WTC11 (cell line): ENCODE data around the gene RAPGEF5. TPM values are rescaled to one million over a fixed set of nuclear protein-coding genes. Genes with fewer than 3 reads are reported as not detected.

Experiments used
- ATAC-seq: fragments of 200-7000 bp; cut with Tn5 transposase; 2 replicates; pipeline ENCODE4 v1.10.0; 2021; ENCODE audit warnings: mild to moderate bottlenecking, moderate library complexity
- CTCF ChIA-PET: fragments of 300-600 bp; sonication (Branson Sonifier 250); formaldehyde crosslinking; loops from one replicate; lab custom pipeline; 2021; ENCODE audit warnings: antibody characterized with exemption; lab: Charles Lee
- POLR2A ChIA-PET: fragments of 350-600 bp; sonication (Branson Sonifier 250); formaldehyde crosslinking; loops from one replicate; lab custom pipeline; 2021; ENCODE audit warnings: antibody characterized with exemption; lab: Charles Lee
- DNase-seq: peaks from one replicate; pipeline ENCODE4 v3.0.0; 2021; ENCODE audit warnings: low spot score
- H3K27ac Mint-ChIP-seq: 2 replicates; pipeline ENCODE4 v1.8.0; 2021; ENCODE audit warnings: mixed read lengths
- H3K27me3 Mint-ChIP-seq: 2 replicates; pipeline ENCODE4 v1.8.0; 2021; ENCODE audit warnings: low read depth, mild to moderate bottlenecking, moderate library complexity, mixed read lengths
- H3K36me3 Mint-ChIP-seq: 2 replicates; pipeline ENCODE4 v1.8.0; 2021; ENCODE audit warnings: mixed read lengths
- H3K4me1 Mint-ChIP-seq: 2 replicates; pipeline ENCODE4 v1.8.0; 2022; ENCODE audit warnings: mixed read lengths
- H3K4me3 Mint-ChIP-seq: 2 replicates; pipeline ENCODE4 v1.8.0; 2021; ENCODE audit warnings: mild to moderate bottlenecking, moderate library complexity, mixed read lengths
- H3K9me3 Mint-ChIP-seq: 2 replicates; pipeline ENCODE4 v1.8.0; 2021; ENCODE audit warnings: mixed read lengths
- ELF4 ChIP-seq: sonication (generic); formaldehyde crosslinking; IDR thresholded peaks from 2 replicates; pipeline ENCODE4 v1.8.1; 2022; ENCODE audit warnings: low read depth, mild to moderate bottlenecking, moderate library complexity, missing genetic modification reagents
- ESRRA ChIP-seq: sonication (generic); formaldehyde crosslinking; IDR thresholded peaks from 2 replicates; pipeline ENCODE4 v1.8.1; 2022; ENCODE audit warnings: mild to moderate bottlenecking, missing genetic modification reagents, borderline replicate concordance
- FOXJ3 ChIP-seq: sonication (generic); formaldehyde crosslinking; IDR thresholded peaks from 2 replicates; pipeline ENCODE4 v1.9.0; 2021; ENCODE audit warnings: missing genetic modification reagents, mild to moderate bottlenecking, borderline replicate concordance
- FOXP1 ChIP-seq: sonication (generic); formaldehyde crosslinking; IDR thresholded peaks from 2 replicates; pipeline ENCODE4 v1.8.0; 2022; ENCODE audit warnings: missing genetic modification reagents, mild to moderate bottlenecking, moderate library complexity, borderline replicate concordance
- MLX ChIP-seq: sonication (generic); formaldehyde crosslinking; IDR thresholded peaks from 2 replicates; pipeline ENCODE4 v1.8.1; 2023; ENCODE audit warnings: mild to moderate bottlenecking, missing genetic modification reagents, moderate library complexity
- NR1H2 ChIP-seq: sonication (generic); formaldehyde crosslinking; IDR thresholded peaks from 2 replicates; pipeline ENCODE4 v1.9.0; 2021; ENCODE audit warnings: mild to moderate bottlenecking, moderate library complexity, missing genetic modification reagents
- PRDM15 ChIP-seq: sonication (generic); formaldehyde crosslinking; IDR thresholded peaks from 2 replicates; pipeline ENCODE4 v1.8.0; 2022; ENCODE audit warnings: missing genetic modification reagents
- ZNF121 ChIP-seq: sonication (generic); formaldehyde crosslinking; IDR thresholded peaks from 2 replicates; pipeline ENCODE4 v1.8.0; 2023; ENCODE audit warnings: missing genetic modification reagents
- ZNF281 ChIP-seq: sonication (generic); formaldehyde crosslinking; IDR thresholded peaks from 2 replicates; pipeline ENCODE4 v1.8.0; 2023; ENCODE audit warnings: mild to moderate bottlenecking, missing genetic modification reagents
- ZNF416 ChIP-seq: fragments of 250-450 bp; sonication (Bioruptor Pico); IDR thresholded peaks from 2 replicates; pipeline ENCODE4 v1.9.0; 2021; ENCODE audit warnings: mild to moderate bottlenecking, inconsistent platforms
- total RNA-seq: library from RNA; stranded (reverse); gene quantifications from 3 replicates; pipeline ENCODE4 v1.2.3, GENCODE V29; 2021
- TF ChIP-seq, protein P1 (sequence below): sonication (generic); formaldehyde crosslinking; IDR thresholded peaks from 2 replicates; pipeline ENCODE4 v1.8.0; 2023; ENCODE audit warnings: missing genetic modification reagents
- TF ChIP-seq, protein P2 (sequence below): sonication (generic); formaldehyde crosslinking; IDR thresholded peaks from 2 replicates; pipeline ENCODE4 v1.8.1; 2022; ENCODE audit warnings: missing genetic modification reagents, borderline replicate concordance
- TF ChIP-seq, protein P3 (sequence below): sonication (generic); formaldehyde crosslinking; IDR thresholded peaks from 2 replicates; pipeline ENCODE4 v1.8.0; 2023; ENCODE audit warnings: missing genetic modification reagents, mild to moderate bottlenecking, borderline replicate concordance
- TF ChIP-seq, protein P4 (sequence below): sonication (generic); formaldehyde crosslinking; IDR thresholded peaks from 2 replicates; pipeline ENCODE4 v1.8.1; 2022; ENCODE audit warnings: mild to moderate bottlenecking, missing genetic modification reagents, moderate library complexity, borderline replicate concordance

RAPGEF5 gene
- total RNA-seq, 1 experiment from 2014 or later = 12.3 TPM

GRCh38 chr7:22356010-22356691 is 803 bp downstream of the RAPGEF5 start:
- peak; percentile 31 for DNase-seq
- peak; percentile 29 for ATAC-seq
- H3K27me3 Mint-ChIP-seq = peaks cover 29% of the 10 kb centered on the region
- ChIA-PET POLR2A (interaction anchor here (0.7 to 1.0 kb wide), 2 partner anchors 75 to 224 kb away, joined by 4 read pairs; no protein-coding TSS in a partner anchor), CTCF (interaction anchor here (0.6 to 1.4 kb wide), 7 partner anchors 8 to 272 kb away, joined by 3 to 14 read pairs (median 3); no protein-coding TSS in a partner anchor)
- H3K4me1 Mint-ChIP-seq = peaks cover 20% of the 10 kb centered on the region
- peaks cover 20% of the 10 kb centered on the region for H3K36me3 Mint-ChIP-seq
- TF ChIP-seq ZNF281 (no peak), ZNF121 (CRISPR knock-in tag) (no peak), MLX (no peak), PRDM15 (CRISPR knock-in tag) (0 out of 2 replicates have a peak, but pooled peaks have one; percentile 20), NR1H2 (CRISPR knock-in tag) (no peak), ESRRA (CRISPR knock-in tag) (no peak)
- TF ChIP-seq, protein P1, sequence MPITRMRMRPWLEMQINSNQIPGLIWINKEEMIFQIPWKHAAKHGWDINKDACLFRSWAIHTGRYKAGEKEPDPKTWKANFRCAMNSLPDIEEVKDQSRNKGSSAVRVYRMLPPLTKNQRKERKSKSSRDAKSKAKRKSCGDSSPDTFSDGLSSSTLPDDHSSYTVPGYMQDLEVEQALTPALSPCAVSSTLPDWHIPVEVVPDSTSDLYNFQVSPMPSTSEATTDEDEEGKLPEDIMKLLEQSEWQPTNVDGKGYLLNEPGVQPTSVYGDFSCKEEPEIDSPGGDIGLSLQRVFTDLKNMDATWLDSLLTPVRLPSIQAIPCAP (CRISPR knock-in tag) = no peak
- TF ChIP-seq, protein P2, sequence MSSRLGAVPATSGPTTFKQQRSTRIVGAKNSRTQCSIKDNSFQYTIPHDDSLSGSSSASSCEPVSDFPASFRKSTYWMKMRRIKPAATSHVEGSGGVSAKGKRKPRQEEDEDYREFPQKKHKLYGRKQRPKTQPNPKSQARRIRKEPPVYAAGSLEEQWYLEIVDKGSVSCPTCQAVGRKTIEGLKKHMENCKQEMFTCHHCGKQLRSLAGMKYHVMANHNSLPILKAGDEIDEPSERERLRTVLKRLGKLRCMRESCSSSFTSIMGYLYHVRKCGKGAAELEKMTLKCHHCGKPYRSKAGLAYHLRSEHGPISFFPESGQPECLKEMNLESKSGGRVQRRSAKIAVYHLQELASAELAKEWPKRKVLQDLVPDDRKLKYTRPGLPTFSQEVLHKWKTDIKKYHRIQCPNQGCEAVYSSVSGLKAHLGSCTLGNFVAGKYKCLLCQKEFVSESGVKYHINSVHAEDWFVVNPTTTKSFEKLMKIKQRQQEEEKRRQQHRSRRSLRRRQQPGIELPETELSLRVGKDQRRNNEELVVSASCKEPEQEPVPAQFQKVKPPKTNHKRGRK (CRISPR knock-in tag) = no peak
- H3K4me3 Mint-ChIP-seq = peak overlapping the region; percentile 63
- peaks cover 19% of the 10 kb centered on the region for H3K9me3 Mint-ChIP-seq
- no peak overlapping the region for H3K27ac Mint-ChIP-seq

GRCh38 chr7:22355620-22356009 is 1.3 kb downstream of the RAPGEF5 start:
- H3K27me3 Mint-ChIP-seq = peaks cover 29% of the 10 kb centered on the region
- CTCF ChIA-PET = interaction anchor here (1.0 to 1.4 kb wide), 4 partner anchors 30 to 246 kb away, joined by 3 to 14 read pairs (median 4); no protein-coding TSS in a partner anchor
- H3K4me3 Mint-ChIP-seq = peak overlapping the region; percentile 63
- peaks cover 26% of the 10 kb centered on the region for H3K4me1 Mint-ChIP-seq
- POLR2A ChIA-PET = interaction anchor here (1.0 kb wide), 1 partner anchor 75 kb away, joined by 4 read pairs; no protein-coding TSS in a partner anchor
- peaks cover 19% of the 10 kb centered on the region for H3K9me3 Mint-ChIP-seq
- DNase-seq = no peak
- no peak for ATAC-seq
- H3K27ac Mint-ChIP-seq = no peak overlapping the region
- peaks cover 20% of the 10 kb centered on the region for H3K36me3 Mint-ChIP-seq
- no peak for TF ChIP-seq FOXJ3
- TF ChIP-seq, protein P3, sequence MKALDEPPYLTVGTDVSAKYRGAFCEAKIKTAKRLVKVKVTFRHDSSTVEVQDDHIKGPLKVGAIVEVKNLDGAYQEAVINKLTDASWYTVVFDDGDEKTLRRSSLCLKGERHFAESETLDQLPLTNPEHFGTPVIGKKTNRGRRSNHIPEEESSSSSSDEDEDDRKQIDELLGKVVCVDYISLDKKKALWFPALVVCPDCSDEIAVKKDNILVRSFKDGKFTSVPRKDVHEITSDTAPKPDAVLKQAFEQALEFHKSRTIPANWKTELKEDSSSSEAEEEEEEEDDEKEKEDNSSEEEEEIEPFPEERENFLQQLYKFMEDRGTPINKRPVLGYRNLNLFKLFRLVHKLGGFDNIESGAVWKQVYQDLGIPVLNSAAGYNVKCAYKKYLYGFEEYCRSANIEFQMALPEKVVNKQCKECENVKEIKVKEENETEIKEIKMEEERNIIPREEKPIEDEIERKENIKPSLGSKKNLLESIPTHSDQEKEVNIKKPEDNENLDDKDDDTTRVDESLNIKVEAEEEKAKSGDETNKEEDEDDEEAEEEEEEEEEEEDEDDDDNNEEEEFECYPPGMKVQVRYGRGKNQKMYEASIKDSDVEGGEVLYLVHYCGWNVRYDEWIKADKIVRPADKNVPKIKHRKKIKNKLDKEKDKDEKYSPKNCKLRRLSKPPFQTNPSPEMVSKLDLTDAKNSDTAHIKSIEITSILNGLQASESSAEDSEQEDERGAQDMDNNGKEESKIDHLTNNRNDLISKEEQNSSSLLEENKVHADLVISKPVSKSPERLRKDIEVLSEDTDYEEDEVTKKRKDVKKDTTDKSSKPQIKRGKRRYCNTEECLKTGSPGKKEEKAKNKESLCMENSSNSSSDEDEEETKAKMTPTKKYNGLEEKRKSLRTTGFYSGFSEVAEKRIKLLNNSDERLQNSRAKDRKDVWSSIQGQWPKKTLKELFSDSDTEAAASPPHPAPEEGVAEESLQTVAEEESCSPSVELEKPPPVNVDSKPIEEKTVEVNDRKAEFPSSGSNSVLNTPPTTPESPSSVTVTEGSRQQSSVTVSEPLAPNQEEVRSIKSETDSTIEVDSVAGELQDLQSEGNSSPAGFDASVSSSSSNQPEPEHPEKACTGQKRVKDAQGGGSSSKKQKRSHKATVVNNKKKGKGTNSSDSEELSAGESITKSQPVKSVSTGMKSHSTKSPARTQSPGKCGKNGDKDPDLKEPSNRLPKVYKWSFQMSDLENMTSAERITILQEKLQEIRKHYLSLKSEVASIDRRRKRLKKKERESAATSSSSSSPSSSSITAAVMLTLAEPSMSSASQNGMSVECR (CRISPR knock-in tag) = no peak
- TF ChIP-seq ELF4 (CRISPR knock-in tag) = no peak
- no peak for TF ChIP-seq FOXP1 (CRISPR knock-in tag)
- TF ChIP-seq, protein P4, sequence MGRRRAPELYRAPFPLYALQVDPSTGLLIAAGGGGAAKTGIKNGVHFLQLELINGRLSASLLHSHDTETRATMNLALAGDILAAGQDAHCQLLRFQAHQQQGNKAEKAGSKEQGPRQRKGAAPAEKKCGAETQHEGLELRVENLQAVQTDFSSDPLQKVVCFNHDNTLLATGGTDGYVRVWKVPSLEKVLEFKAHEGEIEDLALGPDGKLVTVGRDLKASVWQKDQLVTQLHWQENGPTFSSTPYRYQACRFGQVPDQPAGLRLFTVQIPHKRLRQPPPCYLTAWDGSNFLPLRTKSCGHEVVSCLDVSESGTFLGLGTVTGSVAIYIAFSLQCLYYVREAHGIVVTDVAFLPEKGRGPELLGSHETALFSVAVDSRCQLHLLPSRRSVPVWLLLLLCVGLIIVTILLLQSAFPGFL (CRISPR knock-in tag) = no peak
- TF ChIP-seq ZNF416 = no peak
